Loucy (cell line): Measurements from ENCODE around the gene TNK1.

ENCODE experiments used
- CTCF ChIP-seq: fragments of 200-600 bp; sonication (generic); conservative IDR thresholded peaks from 2 replicates; pipeline ENCODE4 v1.5.1; 2014; ENCODE audit warnings: mild to moderate bottlenecking, antibody characterized with exemption, low read length
- EZH2phosphoT487 ChIP-seq: fragments of 200-600 bp; IDR thresholded peaks from 2 replicates; pipeline ENCODE4 v1.6.1; 2018; ENCODE audit warnings: antibody characterized with exemption, mild to moderate bottlenecking, moderate library complexity, borderline replicate concordance

- TF ChIP-seq CTCF (no peak), EZH2phosphoT487 (no peak)
These were observed 55.9 kb downstream of the TNK1 start for GRCh38 chr17:7436556-7437368.
